HEK293 (cell line): ENCODE measurements around the gene KIF5A.

Source experiments
- CTCF ChIA-PET: fragments of 350-600 bp; formaldehyde crosslinking; extraction: SDS; loops from one replicate; lab custom pipeline; 2021; ENCODE audit warnings: antibody characterized with exemption; lab: Yijun Ruan, JAX
- POLR2A ChIA-PET: fragments of 300-600 bp; formaldehyde crosslinking; extraction: SDS; loops from one replicate; lab custom pipeline; 2020; ENCODE audit warnings: antibody characterized with exemption, inconsistent platforms; lab: Yijun Ruan, JAX
- H3K27ac ChIP-seq: fragments of 200-500 bp; sonication (Bioruptor generic); 2 replicates; pipeline ENCODE4 v1.5.1; 2014; ENCODE audit warnings: low read depth, low read length, control low read depth, inconsistent platforms; ENCODE audit errors: extremely low read depth
- H3K36me3 ChIP-seq, 2 experiments: fragments of 200-500 bp in 1 of 2; sonication (Bioruptor generic) in 1 of 2; 1 replicate in 1 of 2; 2 replicates in 1 of 2; pipeline ENCODE4 v1.5.1; 2014 to 2017; ENCODE audit warnings: inconsistent platforms in 2 of 2, low read length in 2 of 2; ENCODE audit not compliant: control insufficient read depth in 2 of 2, insufficient read depth in 1 of 2
- H3K4me1 ChIP-seq: fragments of 200-500 bp; sonication (Bioruptor generic); 2 replicates; pipeline ENCODE4 v1.5.1; 2014; ENCODE audit warnings: mild to moderate bottlenecking, low read length, inconsistent platforms; ENCODE audit not compliant: control insufficient read depth, insufficient read depth
- H3K4me3 ChIP-seq: 2 replicates; pipeline ENCODE4 v1.5.1; 2011; ENCODE audit warnings: low read depth, mild to moderate bottlenecking, control low read depth, low read length, moderate library complexity
- H3K9me3 ChIP-seq: fragments of 200-500 bp; sonication (Bioruptor generic); 2 replicates; pipeline ENCODE4 v1.5.1; 2014; ENCODE audit warnings: low read depth, low read length, inconsistent platforms; ENCODE audit not compliant: control insufficient read depth, insufficient read depth
- KLF7 ChIP-seq: fragments of 450-650 bp; formaldehyde crosslinking; IDR thresholded peaks from 2 replicates; pipeline ENCODE4 v1.5.1; 2016; ENCODE audit warnings: missing biosample characterization, missing genetic modification characterization, borderline replicate concordance
- PBX3 ChIP-seq: sonication (generic); formaldehyde crosslinking; IDR thresholded peaks from 2 replicates; pipeline ENCODE4 v1.8.1; 2022; ENCODE audit warnings: mild to moderate bottlenecking, moderate library complexity, missing genetic modification reagents
- PRDM1 ChIP-seq: fragments of 450-650 bp; formaldehyde crosslinking; IDR thresholded peaks from 2 replicates; pipeline ENCODE4; 2016; ENCODE audit warnings: missing biosample characterization, missing genetic modification characterization
- ZNF18 ChIP-seq: fragments of 450-650 bp; formaldehyde crosslinking; IDR thresholded peaks from 2 replicates; pipeline ENCODE4 v1.5.1; 2016; ENCODE audit warnings: missing biosample characterization, missing genetic modification characterization
- ZNF184 ChIP-seq: fragments of 450-650 bp; IDR thresholded peaks from 2 replicates; pipeline ENCODE4 v1.5.1; 2018; ENCODE audit warnings: missing biosample characterization, mild to moderate bottlenecking, missing genetic modification characterization
- ZNF202 ChIP-seq: fragments of 450-650 bp; formaldehyde crosslinking; IDR thresholded peaks from 2 replicates; pipeline ENCODE4 v1.5.1; 2016; ENCODE audit warnings: missing biosample characterization, missing genetic modification characterization, borderline replicate concordance
- ZNF488 ChIP-seq: fragments of 450-650 bp; formaldehyde crosslinking; IDR thresholded peaks from 2 replicates; pipeline ENCODE4 v1.5.1; 2016; ENCODE audit warnings: missing biosample characterization, missing genetic modification characterization
- ZNF518A ChIP-seq: fragments of 450-650 bp; formaldehyde crosslinking; conservative IDR thresholded peaks from 2 replicates; pipeline ENCODE4 v1.5.1; 2016; ENCODE audit warnings: low read depth, missing biosample characterization, missing genetic modification characterization
- ZNF549 ChIP-seq: fragments of 450-650 bp; IDR thresholded peaks from 2 replicates; pipeline ENCODE4 v1.5.1; 2018; ENCODE audit warnings: missing biosample characterization, missing genetic modification characterization, mild to moderate bottlenecking, inconsistent platforms, moderate library complexity
- ZNF561 ChIP-seq: fragments of 450-650 bp; IDR thresholded peaks from 2 replicates; pipeline ENCODE4 v1.5.1; 2018; ENCODE audit warnings: missing biosample characterization, missing genetic modification characterization, borderline replicate concordance
- ZNF626 ChIP-seq: fragments of 450-650 bp; sonication (Bioruptor Pico); formaldehyde crosslinking; IDR thresholded peaks from 2 replicates; pipeline ENCODE4 v1.5.1; 2018; ENCODE audit warnings: missing biosample characterization, missing genetic modification characterization, inconsistent platforms
- ZNF645 ChIP-seq: fragments of 450-650 bp; formaldehyde crosslinking; IDR thresholded peaks from 2 replicates; pipeline ENCODE4; 2016; ENCODE audit warnings: missing biosample characterization, missing genetic modification characterization
- ZNF776 ChIP-seq: fragments of 450-650 bp; formaldehyde crosslinking; IDR thresholded peaks from 2 replicates; pipeline ENCODE4 v1.5.0; 2017; ENCODE audit warnings: missing biosample characterization, missing genetic modification characterization, borderline replicate concordance
- ZNF777 ChIP-seq: fragments of 450-650 bp; formaldehyde crosslinking; IDR thresholded peaks from 2 replicates; pipeline ENCODE4 v1.5.1; 2017; ENCODE audit warnings: missing biosample characterization, missing genetic modification characterization, borderline replicate concordance
- ZNF792 ChIP-seq: fragments of 450-650 bp; formaldehyde crosslinking; IDR thresholded peaks from 2 replicates; pipeline ENCODE4 v1.5.1; 2016; ENCODE audit warnings: missing biosample characterization, missing genetic modification characterization
- TF ChIP-seq, protein P1 (sequence below): fragments of 450-650 bp; formaldehyde crosslinking; IDR thresholded peaks from 2 replicates; pipeline ENCODE4 v1.5.0; 2017; ENCODE audit warnings: missing biosample characterization, missing genetic modification characterization, borderline replicate concordance
- TF ChIP-seq, protein P2 (sequence below): fragments of 450-650 bp; formaldehyde crosslinking; IDR thresholded peaks from 2 replicates; pipeline ENCODE4 v1.5.1; 2017; ENCODE audit warnings: missing biosample characterization, missing genetic modification characterization
- TF ChIP-seq, protein P3 (sequence below): fragments of 450-650 bp; formaldehyde crosslinking; IDR thresholded peaks from 2 replicates; pipeline ENCODE4 v1.5.1; 2016; ENCODE audit warnings: missing biosample characterization, missing genetic modification characterization

The KIF5A gene

DNA sequence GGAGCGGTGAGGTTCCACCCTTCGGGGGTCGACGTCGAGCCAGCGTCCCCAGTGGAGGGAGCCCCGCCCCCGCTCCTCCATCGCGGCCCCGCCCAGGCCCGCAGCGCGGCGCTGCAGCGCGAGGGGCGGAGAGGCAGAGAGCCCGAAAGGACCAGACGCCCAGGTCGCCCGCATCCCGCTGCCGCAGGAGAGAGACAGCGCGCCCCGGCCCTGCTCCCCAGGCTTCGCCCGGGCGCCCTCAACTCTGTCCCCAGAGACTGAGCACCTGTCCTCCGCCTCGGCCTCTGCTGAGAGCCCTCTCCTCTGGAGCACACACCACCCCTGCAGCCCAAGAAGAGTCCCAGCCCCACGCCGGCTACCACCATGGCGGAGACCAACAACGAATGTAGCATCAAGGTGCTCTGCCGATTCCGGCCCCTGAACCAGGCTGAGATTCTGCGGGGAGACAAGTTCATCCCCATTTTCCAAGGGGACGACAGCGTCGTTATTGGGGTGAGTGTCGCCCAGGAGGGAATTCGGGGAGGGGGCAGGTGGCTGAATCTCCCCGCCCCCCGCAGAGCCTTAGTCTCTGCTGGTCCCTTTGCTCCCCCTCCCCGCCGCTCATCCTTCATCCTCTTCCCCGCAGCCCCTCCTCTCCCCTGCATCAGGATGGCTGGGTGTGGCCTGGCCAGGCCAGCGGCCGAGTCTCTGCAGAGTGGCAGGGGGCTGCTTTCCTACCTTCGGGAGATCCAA lies at the start of gene KIF5A:
Gene KIF5A (plus strand): TSS at position 136 of the 732 bp plus-strand sequence. CDS start 228 bp downstream, at position 364.
- Histone ChIP-seq H3K27ac (no peak within 1 kb of the TSS), H3K4me3 (peak within 1 kb of the TSS; percentile 61), H3K36me3 (peaks cover 4 to 11% of the 10 kb centered on the region in 2 experiments; a peak in 1 of 3 replicates), H3K4me1 (peaks cover 5% of the 10 kb centered on the region), H3K9me3 (no peaks in the 10 kb centered on the region)
- POLR2A ChIA-PET: no interaction called here
- CTCF ChIA-PET: no interaction called here
- TF ChIP-seq ZNF549 (tag by site-specific recombination): no peak
- 0 out of 2 replicates have a peak, but pooled peaks have one; percentile 12 for TF ChIP-seq PBX3 (CRISPR knock-in tag)
- TF ChIP-seq ZNF18 (tag by site-specific recombination): no peak
- TF ChIP-seq, protein P1, sequence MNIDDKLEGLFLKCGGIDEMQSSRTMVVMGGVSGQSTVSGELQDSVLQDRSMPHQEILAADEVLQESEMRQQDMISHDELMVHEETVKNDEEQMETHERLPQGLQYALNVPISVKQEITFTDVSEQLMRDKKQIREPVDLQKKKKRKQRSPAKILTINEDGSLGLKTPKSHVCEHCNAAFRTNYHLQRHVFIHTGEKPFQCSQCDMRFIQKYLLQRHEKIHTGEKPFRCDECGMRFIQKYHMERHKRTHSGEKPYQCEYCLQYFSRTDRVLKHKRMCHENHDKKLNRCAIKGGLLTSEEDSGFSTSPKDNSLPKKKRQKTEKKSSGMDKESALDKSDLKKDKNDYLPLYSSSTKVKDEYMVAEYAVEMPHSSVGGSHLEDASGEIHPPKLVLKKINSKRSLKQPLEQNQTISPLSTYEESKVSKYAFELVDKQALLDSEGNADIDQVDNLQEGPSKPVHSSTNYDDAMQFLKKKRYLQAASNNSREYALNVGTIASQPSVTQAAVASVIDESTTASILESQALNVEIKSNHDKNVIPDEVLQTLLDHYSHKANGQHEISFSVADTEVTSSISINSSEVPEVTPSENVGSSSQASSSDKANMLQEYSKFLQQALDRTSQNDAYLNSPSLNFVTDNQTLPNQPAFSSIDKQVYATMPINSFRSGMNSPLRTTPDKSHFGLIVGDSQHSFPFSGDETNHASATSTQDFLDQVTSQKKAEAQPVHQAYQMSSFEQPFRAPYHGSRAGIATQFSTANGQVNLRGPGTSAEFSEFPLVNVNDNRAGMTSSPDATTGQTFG (tag by site-specific recombination): no peak
- no peak for TF ChIP-seq ZNF645
- TF ChIP-seq PRDM1: no peak
- no peak for TF ChIP-seq ZNF777 (tag by site-specific recombination)
- no peak for TF ChIP-seq ZNF202
- peak; percentile 77; the same call in 1 of the 2 replicates for TF ChIP-seq ZNF561 (tag by site-specific recombination)
- no peak for TF ChIP-seq ZNF488 (tag by site-specific recombination)
- no peak for TF ChIP-seq ZNF518A (tag by site-specific recombination)
- TF ChIP-seq ZNF626: no peak
- no peak for TF ChIP-seq KLF7 (tag by site-specific recombination)
- TF ChIP-seq, protein P2, sequence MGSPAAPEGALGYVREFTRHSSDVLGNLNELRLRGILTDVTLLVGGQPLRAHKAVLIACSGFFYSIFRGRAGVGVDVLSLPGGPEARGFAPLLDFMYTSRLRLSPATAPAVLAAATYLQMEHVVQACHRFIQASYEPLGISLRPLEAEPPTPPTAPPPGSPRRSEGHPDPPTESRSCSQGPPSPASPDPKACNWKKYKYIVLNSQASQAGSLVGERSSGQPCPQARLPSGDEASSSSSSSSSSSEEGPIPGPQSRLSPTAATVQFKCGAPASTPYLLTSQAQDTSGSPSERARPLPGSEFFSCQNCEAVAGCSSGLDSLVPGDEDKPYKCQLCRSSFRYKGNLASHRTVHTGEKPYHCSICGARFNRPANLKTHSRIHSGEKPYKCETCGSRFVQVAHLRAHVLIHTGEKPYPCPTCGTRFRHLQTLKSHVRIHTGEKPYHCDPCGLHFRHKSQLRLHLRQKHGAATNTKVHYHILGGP: no peak
- no peak for TF ChIP-seq ZNF776 (tag by site-specific recombination)
- TF ChIP-seq, protein P3, sequence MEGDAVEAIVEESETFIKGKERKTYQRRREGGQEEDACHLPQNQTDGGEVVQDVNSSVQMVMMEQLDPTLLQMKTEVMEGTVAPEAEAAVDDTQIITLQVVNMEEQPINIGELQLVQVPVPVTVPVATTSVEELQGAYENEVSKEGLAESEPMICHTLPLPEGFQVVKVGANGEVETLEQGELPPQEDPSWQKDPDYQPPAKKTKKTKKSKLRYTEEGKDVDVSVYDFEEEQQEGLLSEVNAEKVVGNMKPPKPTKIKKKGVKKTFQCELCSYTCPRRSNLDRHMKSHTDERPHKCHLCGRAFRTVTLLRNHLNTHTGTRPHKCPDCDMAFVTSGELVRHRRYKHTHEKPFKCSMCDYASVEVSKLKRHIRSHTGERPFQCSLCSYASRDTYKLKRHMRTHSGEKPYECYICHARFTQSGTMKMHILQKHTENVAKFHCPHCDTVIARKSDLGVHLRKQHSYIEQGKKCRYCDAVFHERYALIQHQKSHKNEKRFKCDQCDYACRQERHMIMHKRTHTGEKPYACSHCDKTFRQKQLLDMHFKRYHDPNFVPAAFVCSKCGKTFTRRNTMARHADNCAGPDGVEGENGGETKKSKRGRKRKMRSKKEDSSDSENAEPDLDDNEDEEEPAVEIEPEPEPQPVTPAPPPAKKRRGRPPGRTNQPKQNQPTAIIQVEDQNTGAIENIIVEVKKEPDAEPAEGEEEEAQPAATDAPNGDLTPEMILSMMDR (tag by site-specific recombination): peak; percentile 51
- TF ChIP-seq ZNF184 (tag by site-specific recombination): no peak
- TF ChIP-seq ZNF792 (tag by site-specific recombination): no peak
